T follicular helper cell (primary cell): ENCODE results near the gene SLC38A6.
"Not testable (repeated sequence)": the region's sequence is repeated elsewhere in the genome, so short reads cannot be mapped to it uniquely, and the experiment has no call there.

Experiments used
- DNase-seq: peaks from one replicate; pipeline ENCODE4 v3.0.0-alpha.2; 2020; ENCODE audit warnings: low read depth

SLC38A6 gene

DNA sequence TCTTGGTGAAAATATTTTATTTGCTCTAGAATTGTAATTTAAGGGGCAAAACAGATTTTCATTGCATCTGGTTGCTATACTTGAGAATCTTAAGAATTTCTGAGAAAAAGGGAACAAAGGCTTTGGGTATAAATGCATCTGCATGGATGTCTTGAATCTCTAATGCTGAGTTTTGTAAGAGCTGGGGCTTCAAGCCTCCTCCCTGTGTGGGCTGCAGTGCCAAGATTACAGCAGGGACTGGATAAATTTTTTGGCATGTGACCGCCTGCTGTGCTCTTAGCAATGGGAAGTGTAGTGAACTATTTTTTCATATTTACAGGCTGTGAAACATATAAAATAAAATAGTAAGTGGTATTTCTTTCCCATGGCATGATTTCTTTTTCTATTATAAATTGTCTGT is 70.0 kb downstream of the SLC38A6 start:
- DNase-seq = no peak

DNA sequence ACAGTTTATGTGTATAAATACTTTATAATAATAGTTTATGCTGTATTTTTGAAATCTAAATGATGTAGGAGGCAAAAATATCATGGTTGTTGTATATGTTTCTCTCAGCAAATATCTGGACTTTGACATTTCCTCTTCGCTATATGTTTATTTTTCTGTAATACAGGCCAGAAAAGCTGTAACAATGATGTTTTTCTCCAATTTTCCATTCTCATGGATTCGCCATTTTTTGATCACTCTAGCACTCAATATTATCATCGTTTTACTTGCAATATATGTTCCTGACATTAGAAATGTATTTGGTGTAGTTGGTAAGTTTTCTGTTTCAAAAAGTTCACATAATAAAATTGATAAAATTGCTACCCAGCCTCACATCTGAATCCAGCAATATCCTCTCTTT is 70.6 kb downstream of the SLC38A6 start:
- DNase-seq = no peak

DNA sequence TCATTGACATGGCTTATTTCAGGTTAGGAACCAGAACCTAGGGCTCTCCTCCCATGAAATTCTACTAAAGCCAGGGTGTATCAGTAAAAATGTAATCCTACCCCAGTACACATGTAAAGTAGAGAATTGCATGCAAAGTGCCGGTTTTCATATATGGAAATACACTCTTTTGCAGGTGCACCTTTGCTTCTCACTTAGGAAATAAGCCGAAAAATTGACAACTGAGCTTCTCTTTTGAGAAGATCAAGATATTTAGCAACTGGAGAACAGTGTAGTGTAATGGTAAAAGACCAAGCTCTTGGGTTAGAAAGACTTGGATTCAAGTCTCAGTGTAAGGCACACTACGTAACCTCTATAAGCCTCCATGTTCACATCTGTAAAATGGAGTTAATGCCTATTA is 82.4 kb downstream of the SLC38A6 start:
- DNase-seq = no peak

DNA sequence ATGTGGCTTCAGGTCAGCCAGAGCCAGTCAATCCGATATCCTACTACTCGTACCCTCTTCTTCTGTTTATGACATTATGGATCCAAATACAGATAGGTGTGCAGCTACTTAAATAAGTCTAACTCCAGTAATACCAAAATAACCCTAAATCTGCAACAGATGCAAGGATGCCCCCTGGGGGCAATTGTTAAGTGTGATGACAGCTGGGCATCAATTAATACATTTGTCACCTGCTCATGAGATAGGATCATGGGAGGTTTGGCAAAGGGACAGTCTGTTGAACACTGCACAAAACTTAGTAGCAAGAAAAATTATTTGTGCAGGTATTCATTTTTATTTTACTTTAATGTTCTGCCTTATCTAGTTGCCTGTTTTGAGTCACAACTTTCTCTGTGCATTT is 83.2 kb downstream of the SLC38A6 start:
- no peak for DNase-seq

- DNase-seq = no peak
Observed at GRCh38 chr14:61064856-61065255, 83.8 kb downstream of the SLC38A6 start.

DNA sequence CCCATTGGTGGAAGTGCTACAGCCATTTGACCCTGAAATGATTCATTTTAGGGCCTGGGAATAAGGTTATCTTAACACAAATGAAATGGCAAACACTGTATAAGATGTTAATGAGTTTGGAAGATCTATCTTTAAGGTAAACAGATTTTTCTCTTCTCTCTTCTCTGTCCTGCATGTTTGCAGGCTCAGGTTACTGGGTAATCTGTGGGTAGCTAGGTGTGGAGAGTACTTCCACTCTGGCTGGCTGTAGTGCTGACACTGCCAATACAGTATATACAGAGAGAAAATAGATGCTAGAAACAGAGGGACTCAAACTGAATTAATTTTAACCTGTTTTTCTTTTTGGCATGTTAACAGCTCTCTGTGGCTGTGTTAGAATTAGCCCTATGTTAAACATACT is 84.6 kb downstream of the SLC38A6 start:
- no peak for DNase-seq

DNA sequence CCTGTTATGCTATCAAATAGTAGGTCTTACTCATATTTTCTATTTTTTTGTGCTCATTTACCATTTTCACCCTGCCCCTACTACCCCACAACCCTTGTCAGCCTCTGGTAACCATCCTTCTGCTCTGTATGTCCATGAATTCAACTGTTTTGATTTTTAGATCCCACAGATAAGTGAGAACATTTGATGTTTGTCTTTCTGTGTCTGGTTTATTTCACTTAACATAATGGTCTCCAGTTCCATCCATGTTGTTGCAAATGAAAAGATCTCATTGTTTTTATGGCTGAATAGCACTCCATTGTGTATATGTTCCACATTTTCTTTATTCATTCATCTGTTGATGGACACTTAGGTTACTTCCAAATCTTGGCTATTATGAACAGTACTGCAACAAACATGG is 91.4 kb downstream of the SLC38A6 start:
- not testable (repeated sequence) for DNase-seq

GRCh38 chr14:61074852-61075251 is 93.8 kb downstream of the SLC38A6 start:
- DNase-seq = no peak

GRCh38 chr14:61076556-61076955 is 95.5 kb downstream of the SLC38A6 start:
- no peak for DNase-seq

DNA sequence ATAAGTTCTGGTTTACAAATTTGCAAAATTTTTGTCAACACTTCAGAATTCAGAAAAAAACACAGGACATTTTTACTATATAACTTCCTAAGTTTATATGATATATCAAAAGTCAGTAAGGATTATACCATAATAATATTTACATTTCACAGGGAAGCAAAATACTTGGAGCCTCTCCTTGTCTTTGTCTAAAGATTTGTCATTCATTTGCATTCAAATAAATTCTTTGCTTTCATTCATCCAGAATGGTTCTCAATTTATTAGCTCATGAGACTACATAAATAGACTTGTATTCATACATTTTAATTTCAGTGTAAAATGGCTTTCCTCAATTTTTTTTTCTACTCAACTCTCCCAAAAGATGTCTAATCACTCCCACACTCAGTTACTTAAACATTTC is 96.4 kb downstream of the SLC38A6 start:
- no peak for DNase-seq

DNA sequence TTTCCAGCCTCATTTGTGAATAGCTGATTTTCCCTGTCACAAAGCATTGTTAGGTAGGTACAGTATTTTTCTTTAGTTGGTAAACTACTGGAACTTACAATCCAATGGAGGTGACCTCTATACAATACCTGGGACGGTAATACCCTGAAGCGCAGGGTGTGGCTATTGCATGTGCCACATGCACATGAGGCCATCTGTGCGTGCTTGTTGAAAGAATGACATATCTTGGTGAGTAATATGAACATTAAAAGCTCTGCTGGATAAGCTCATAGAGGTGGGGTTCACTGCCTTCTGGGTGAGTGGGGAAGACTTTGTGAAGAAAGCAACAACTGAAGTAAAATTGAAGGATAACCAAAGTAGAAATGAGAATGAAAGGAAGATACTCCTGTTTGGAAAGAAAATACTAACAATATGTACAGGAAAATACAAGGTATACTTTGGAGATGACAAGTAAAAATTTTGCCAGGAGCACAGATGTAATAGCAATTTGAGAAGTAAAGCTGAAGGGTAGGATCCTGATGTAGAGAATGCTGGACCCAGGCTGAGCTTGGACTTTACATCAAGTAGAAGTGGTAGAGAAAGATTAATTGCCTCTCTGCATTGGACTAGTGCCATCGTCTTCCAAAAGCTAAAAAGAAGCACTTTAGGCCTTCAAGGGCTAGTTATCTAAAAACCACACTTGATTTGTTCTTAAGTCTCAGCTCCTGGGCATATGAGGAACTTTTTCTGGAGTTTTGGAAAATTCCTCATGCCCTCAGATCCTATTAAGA is 97.1 kb downstream of the SLC38A6 start:
- no peak for DNase-seq

DNA sequence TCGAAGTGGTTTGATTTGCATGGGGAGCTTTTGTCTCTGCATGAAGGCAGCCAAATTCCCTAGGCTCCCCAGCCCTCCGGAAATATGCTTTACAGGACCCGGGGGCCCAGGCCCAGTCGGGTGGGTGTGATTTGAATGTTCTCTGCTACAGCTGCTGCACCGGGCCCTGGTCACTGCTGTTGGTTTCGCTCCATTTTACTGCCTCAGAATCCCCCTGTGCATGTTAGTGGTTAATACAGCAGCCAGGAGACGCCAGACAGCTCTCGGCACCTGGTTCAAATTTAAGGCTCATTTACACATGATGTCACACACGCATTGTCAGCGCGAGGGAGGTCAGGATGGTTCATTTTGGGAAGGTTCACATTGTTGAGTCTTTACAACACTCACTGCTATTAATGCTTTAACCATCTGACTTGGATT is 99.6 kb downstream of the SLC38A6 start:
- DNase-seq = no peak

- DNase-seq = no peak
Observed at GRCh38 chr14:61088081-61088480, 107.0 kb downstream of the SLC38A6 start.

GRCh38 chr14:61089126-61089750 is 108.2 kb downstream of the SLC38A6 start:
- no peak for DNase-seq

DNA sequence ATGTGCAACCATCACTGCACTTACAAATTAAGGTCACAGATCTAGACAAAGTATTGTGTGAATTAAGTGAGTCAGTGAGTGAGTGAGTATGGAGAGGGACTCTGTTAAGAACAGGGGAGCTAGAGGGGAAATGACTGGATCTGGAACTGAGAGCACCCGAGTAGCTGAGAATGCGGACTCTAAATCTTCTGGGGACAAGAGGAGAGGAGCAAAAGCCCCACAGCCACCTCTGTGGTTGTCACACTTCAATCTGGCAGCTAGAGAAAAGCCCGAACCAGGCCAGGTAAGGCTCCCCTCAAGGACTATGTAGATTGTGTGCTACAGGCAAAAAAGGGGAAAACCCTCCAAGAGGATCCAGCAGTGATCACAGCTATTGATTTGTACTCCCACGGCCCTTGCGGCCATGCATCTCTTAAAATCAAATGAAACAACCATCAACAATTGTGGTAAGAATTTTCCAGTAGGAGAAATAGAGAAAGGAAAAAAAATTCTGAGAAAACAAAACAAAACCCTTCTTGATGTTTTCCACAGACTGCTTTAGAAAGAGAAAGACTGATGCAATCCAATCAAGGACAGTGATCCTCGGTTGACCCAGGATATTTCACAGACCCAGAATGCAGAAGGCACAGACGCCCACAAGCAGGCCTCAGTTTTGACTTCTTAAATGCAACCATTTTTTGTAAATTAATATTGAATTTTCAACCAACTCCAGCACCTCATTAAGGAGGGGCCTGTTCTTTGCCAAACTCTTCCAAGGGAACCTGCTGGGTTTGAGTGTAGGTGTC is 109.6 kb downstream of the SLC38A6 start:
- no peak for DNase-seq

GRCh38 chr14:61091657-61092273 is 110.7 kb downstream of the SLC38A6 start:
- no peak for DNase-seq

DNA sequence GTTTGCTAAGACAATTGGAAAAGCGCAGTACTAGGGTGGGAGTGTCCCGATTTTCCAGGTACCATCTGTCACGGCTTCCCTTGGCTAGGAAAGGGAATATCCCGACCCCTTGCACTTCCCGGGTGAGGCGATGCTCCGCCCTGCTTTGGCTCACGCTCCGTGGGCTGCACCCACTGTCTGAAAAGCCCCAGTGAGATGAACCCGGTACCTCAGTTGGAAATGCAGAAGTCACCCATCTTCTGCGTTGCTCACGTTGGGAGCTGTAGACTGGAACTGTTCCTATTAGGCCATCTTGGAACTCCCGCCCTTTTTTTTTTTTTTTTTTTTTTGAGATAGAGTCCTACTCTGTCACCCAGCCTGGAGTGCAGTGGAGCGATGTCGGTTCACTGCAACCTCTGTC is 117.1 kb downstream of the SLC38A6 start:
- not testable (repeated sequence) for DNase-seq

DNA sequence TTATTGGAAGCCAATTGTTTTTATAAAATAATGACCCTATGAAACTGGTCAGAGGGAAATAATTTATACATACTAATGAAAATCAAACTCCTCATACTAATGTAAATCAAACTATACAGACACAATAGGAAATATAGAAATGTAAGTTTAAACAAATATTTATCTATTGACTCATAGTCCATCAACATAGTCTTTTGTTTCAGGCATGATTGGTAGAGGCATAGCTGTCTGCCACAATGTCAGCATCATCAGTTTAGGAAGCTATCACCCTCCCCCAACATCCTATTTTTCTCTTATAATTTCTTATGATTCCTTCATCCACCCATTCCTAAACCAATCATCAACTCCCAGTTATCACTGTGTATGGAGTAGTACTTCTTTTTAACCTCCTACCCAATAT is 117.7 kb downstream of the SLC38A6 start:
- DNase-seq = no peak

- no peak for DNase-seq
Observed at GRCh38 chr14:61099216-61099835, 118.3 kb downstream of the SLC38A6 start.

GRCh38 chr14:61101803-61102548 is 120.9 kb downstream of the SLC38A6 start:
- DNase-seq = no peak
